Inflammatory macrophage treated with lipopolysaccharide for 1 hour (primary cell): Measurements from ENCODE around the gene CHMP6.
A peak's percentile ranks its signal among the peaks of the same experiment; 100 is the strongest.

Experiments
- DNase-seq, 2 donors: peaks; one replicate each; pipeline ENCODE4 v3.0.0-alpha.2; 2020 to 2022

CHMP6 gene

DNA sequence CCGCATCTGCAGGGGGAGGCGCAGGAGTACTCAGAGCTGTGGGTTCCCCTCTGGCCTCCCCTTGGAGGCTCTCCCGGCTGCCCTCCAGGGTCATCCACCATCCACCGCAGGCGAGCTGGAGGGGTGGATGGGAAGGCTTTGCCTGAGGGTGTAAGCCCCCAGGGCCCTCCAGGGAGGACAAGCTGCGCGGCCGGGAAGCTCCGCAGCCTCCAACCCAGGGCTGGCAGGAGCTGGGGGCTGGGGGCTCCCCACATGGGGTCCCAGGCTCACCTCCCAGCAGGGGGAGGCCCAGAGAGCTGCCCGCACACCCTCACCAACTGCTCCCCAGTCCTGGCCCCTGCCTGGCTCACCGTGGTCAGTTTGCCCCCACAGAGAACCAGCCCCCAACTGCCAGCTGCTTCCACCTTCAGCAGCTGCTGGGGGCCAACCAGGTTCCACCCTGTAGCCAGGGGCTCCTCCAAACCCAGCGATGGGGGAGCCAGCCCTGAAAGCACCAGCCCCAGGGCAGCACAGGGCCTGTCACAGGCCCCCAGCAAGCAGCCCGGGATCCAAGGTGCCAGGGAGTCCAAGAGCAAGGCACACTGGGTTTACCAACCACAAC lies 19.8 kb upstream of the CHMP6 start:
- no peak for DNase-seq

DNA sequence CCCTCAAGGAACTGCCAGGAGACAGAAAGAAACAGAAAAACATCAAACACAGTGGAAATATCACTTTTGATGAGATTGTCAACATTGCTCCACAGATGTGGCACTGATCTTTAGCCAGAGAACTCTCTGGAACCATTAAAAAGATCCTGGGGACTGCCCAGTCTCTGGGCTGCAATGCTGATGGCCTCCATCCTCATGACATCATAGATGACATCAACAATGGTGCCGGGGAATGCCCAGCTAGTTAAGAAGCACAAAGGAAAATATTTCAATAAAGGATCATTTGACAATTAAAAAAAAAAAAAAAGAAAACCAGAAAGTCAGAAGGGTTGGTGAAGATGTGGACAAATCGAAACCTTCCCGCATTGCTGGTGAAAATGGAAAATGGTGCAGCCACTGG lies 14.9 kb upstream of the CHMP6 start:
- DNase-seq = peak in 1 of 2 donors; percentile 14

DNA sequence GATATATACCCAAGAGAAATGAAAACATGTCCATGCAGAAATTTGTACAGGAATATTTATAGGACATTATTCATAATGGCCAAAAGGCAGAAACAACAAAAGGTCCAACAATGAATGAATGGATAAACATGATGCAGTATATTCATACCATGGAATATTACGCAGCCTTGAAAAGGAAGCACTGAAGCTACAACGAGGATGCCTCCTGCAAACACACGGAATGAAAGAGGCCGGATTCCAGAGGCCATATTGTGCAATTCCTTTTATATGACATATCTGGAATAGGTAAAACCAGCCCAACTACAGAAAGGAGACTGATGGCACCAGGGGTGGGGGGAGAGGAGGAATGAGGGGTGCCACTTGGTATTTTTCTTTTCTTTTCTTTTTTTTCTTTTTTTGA lies 14.5 kb upstream of the CHMP6 start:
- DNase-seq = no peak

DNA sequence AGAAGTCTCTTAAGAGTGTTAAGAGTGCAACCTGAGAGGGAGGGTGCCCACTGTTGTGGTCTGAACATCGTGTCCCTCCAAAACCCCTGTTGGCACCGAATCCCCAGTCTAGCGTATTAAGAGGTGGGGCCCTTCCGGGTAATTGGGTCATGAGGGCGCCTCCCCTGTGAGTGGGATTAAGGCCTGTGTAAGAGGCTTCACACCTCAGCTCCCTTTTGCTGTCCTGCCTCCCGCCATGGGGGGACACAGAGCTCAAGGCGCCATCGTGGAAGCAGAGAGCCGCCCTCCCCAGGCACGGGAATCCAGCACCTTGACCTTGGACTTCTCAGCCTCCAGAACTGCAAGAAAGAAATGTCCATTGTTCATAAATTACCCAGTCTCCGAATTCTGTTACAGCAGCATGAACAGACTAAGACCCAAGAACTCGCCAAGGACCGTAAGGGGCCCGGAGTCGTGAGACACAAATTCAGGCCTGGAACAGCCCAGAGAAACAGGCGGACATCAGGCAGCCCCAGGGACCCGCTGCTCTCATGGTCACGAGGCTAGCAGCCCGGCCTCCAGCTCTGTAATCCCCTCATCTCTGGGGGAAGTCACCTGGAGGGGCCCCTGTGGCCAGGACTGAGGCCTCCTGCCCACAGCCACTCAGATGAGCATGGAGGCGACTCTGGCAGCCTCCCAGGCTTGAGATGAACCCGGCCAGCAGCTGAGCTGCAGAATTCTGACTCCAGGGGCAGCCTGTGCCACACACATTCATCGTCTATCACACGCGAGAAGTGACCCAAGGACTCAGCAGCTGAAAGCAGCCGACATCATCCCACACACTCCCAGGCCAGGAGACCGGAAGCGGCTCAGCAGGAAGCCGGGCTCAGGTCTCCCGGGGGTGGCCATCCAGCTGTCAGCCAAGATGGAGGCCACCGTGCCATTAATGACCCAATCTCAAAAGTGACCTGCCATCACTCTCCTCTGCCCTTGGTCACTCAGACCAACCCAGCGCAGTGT lies 12.8 kb upstream of the CHMP6 start:
- DNase-seq = no peak

DNA sequence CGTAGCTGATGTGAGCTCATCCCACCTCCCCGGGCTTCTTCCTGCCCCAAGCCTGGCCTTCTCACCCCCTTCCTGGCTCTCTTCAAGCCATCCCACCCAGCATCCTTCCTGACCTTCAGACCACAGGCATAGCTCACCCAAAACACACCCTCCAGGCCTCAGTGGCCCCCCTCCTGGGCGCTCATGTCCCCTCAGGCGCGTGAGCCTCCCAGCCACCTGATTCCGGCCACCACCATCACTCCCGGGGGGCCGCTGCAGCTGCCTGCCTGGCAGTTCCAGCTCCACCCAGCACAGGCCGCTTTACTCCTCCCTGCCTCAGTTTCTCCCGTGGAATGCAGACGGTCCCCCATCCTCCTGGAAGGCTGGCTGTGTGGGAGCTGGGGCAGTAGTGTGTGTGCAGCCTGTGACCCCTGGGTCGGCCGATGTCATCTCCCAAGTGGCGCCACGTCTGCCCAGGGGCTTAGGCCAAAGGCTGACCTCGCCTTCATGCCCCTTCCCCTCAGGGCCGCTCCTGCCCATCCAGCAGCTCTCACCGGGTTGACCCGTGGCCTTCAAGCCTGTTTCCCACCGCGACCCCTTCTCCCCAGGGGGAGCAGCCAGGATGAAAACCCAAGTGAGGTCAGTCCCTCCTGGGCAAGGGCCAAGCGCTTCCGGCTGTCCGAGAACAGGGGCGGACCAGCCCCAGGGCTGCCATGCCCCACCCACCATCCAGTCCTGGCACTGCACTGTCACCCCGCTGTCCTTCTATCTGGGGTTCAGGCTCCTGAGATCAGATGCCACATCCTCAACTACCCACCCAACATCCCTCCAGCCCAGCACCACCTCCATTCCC lies 11.9 kb upstream of the CHMP6 start:
- no peak for DNase-seq

DNA sequence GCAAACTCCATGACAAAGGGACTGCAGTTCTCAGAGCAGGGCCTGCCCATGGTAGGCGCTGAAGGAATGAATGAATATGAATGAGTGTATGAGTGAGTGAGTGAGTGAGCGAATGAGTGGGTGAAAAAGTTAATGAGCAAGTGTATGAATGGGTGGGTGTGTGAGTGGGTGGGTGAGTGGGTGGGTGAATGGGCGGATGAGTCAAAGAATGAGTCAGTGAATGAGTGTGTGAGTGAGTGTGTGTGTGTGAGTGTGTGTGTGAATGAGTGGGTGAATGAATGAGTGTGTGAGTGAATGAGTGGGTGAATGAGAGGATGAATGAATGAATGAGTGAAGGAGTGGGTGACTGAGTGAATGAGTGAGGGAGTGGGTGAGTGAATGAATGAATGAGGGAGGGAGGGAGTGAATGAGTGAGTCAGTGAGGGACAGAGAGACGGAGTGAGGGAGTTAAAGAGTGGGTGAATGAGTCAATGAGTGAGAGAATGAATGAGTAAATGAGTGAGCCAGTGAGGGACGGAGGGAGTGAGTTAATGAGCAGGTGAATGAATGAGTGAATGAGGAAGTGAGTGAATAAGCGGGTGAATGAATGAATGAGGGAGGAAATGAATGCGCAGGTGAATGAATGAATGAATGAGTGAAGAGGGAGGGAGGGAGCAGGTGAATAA lies 11.1 kb upstream of the CHMP6 start:
- DNase-seq = no peak

DNA sequence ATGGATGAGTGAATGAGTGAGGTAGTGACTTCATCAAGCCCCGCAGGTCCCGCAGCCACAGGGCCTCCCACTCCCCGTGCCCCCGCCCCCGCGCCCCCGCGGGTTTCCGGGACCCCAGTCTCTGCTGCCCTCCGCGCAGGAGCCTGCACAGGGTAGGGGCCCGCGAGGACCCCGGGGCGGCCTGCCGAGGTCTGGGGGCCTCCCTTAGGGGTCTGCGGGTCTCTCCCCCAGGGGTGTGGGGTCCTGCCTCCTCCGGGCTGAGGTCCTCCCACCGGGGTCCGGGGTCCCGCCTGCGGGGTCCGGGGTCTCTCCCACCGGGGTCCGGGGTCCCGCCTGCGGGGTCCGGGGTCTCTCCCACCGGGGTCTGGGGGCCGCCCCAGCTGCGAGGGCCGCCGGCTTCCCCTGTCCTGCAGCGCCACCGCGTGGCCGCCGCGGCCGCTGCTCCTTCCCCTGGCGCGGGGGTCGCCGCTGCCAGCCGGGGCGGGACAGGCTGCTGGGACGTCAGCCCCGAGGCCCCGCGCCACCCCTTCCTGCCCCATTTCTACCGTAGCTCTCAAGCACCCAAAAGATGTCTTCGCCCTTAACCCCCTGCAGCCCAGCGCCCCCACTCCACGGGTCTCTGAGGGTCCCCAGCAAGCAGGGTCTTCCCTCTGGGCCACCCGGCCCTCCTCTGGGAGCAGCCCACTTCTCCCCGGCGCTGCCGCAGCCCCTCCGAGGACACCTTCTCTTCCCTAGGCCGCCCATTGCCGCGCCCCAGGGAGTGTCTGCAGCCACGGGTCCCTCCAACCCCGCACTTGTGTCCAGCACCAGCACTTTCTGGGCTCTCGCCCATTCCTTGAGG lies 10.4 kb upstream of the CHMP6 start:
- no peak for DNase-seq

DNA sequence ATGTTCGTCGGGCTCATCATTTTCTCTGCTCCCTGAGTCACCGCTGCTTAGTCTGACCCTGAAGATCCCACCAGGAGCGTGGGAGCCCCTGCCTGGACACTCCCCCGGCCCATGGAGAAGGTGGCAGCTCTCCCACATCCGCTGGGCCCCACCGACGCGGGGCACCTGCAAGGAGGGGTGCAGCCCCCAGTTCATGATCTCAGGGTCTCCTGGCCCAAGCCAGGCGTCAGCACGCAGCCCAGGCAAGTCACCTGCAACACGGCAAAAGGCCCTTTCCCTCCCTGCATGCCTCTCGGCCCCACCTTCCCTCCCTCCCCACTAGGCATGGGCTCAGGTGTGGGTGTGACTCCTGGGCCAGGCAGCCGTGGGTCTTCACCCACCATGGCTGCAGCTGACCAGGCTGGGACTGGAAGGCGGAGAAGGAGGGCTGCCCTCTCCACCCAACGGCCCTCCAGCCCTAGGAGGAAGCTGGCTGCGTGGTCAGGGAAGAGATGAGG lies 9.7 kb upstream of the CHMP6 start:
- no peak for DNase-seq

DNA sequence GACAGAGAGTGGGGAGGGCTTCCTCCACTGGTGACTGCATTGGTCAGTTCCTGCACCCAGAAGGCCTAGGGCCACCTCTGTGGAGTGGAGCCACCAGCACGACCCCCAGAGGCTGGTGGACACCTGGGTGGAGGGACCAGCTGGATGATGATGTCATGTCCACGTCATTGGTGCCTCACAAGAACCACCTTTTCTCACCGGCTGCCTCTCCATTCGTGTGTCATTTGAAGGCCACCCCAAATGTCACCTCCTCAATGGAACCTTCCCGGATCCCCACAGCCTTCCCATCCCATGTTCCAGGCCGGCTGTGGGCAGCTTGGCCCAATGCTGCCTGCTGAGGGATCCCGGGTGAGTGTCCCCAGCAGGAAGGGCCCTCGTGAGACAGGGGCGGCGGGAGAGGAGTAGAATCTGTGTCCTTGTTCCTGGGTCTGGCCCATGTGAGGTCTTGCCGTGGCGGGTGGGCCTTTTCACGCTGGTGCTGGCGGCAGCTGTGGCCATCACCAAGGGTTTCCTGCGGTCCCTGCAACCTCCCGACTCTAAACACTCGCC lies 9.1 kb upstream of the CHMP6 start:
- no peak for DNase-seq

DNA sequence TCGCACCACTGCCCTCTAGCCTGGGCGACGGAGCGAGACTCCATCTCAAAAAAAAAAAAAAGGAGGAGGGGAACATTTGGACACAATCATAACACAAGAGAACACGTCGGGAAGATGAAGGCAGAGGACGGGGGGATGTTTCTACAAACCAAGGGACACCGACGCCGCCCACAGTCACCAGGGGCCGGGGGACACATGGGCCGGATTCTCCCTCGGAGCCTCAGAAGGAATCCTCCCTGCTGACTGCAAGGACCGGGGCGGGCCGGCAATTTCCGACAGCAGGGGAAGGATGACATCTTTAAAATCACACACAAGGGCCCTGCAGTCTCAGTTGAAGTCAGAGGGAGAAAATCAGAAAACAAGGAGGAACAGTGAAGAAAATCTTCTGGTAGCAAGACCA lies 8.1 kb upstream of the CHMP6 start:
- no peak for DNase-seq

DNA sequence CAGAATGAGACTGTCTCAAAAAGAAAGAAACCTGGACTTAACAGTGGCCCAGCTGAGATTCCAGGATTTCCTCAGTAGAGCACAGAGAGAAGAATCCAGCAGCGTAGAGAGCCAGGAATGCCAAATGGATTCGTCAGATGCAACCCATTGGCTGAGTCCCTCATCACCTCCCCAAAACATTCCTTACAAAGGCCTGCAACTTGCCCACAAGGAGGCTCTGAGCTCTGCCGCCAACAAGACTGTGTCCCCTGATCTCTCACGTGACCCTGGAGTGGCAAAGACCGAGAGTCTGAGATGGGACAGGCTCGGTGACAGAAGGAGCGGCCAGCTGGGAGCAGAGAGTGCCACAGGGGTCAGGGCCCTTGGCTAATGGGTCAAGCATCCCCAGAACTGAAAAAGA lies 6.9 kb upstream of the CHMP6 start:
- DNase-seq = no peak

DNA sequence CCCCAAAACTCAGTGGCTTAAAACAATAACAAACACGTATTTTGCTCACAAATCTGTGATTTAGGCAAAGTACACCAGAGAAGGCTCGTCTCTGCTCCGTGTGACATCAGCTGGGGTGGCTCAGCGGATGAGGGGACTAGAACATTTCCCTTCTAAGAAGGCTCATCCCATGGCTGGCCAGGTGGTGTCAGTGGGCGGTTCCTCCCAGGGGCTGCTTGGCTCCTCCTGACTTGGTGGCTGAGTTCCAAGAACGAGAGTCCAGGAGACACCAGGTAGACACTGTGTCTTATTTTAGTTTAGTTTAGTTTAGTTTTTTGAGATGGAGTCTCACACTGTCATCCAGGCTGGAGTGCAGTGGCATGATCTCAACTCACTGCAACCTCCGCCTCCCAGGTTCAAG lies 5.6 kb upstream of the CHMP6 start:
- no peak for DNase-seq

DNA sequence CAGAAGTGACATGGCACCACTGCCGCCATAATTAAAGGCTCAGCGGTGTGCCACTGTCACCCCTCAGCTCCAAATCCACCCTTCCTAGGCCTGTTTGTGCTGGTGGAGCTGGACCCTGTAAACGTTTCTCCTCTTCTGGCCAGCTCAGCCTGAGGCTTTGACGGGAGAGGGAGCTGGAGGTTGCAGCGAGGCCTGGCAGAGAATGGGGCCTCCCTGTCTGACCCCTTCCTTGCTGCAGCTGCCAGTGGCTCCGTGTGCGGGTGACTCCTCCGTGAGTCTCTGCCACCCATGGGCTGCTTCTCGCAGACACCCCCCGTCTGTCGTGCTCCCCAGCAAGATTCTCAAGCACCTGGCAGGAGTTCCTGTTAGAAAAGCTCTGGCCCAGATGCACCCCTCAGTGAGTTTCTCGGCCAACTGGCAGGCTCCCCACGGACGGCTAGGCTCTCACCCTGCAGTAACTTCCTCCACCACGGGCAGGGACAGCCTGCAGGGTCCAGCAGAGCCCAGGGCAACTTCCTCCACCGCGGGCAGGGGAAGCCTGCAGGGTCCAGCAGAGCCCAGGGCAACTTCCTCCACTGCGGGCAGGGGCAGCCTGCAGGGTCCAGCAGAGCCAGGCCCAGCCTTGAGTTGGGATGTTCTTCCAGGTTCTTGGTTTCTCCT lies 4.7 kb upstream of the CHMP6 start:
- DNase-seq = peak; percentile 48 to 55

DNA sequence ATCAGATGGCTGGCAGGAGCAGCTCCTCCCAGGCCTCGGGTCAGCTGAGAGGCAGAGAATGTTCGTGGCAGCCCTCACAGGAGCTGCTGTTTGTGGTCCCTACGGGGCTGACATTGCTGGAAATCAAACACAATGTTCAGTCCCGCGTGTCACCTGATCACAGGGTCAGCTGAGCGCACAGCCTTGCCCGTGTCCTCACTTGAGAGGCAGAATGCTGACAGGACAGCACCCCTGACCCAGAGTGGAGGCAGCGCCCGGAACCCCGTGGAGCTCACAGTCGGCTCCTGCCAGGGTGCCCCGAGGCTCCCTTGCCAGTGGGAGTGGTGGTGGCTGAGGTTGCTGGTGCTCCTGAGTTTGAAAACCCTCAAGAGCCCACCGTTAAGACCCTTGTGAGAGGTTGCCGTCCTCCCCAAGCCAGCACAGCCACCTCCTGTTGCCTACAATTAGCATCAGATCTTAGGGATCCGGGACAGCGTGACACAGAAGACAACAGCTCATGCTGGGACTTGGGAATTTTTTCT lies 3.6 kb upstream of the CHMP6 start:
- no peak for DNase-seq

DNA sequence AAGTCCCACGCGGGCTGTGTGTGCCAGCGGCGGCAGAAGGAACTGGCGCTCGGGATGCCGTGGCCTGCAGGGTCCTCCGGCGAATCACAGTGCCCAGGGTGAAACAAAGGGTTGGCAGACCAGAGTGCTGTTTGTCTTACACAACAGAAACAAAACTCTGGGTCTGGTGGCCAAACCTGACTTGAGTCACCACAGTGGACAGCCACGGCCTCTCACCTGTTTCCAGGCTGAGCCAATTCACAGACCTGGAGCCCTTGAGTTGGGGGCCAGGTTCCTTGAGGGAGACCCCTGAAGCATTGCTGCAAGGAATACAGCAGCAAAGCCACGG lies 2.1 kb upstream of the CHMP6 start:
- DNase-seq = no peak

DNA sequence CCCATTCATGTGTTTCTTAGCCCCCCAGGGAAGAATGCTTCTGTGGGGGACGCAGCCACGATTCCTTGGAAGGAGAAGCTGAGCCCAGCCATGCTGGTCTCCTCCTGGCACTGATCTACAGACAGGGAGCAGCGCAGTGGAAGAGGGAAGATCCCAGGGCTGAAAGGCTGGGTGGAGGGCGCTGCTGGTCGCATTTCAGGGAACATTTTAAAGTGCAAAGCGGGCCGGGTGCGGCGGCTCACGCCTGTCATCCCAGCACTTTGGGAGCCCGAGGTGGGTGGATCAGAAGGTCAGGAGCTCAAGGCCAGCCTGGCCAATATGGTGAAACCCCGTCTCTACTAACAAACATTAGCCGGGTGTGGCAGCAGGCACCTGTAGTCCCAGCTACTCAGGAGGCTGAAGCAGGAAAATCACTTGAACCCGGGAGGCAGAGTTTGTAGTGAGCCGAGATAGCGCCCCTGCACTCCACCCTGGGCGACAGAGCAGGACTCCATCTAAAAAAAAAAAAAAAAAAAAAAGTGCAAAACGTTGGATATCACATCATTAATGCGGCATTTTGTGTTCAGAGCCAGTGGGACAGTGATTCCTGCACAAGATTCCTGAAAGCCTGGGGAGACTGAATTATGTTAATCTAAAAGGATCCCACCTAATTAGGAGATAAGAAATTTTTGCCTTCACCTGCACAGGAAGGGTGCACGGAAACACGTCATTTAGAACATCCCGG lies 558 bp upstream of the CHMP6 start:
- DNase-seq = no peak

DNA sequence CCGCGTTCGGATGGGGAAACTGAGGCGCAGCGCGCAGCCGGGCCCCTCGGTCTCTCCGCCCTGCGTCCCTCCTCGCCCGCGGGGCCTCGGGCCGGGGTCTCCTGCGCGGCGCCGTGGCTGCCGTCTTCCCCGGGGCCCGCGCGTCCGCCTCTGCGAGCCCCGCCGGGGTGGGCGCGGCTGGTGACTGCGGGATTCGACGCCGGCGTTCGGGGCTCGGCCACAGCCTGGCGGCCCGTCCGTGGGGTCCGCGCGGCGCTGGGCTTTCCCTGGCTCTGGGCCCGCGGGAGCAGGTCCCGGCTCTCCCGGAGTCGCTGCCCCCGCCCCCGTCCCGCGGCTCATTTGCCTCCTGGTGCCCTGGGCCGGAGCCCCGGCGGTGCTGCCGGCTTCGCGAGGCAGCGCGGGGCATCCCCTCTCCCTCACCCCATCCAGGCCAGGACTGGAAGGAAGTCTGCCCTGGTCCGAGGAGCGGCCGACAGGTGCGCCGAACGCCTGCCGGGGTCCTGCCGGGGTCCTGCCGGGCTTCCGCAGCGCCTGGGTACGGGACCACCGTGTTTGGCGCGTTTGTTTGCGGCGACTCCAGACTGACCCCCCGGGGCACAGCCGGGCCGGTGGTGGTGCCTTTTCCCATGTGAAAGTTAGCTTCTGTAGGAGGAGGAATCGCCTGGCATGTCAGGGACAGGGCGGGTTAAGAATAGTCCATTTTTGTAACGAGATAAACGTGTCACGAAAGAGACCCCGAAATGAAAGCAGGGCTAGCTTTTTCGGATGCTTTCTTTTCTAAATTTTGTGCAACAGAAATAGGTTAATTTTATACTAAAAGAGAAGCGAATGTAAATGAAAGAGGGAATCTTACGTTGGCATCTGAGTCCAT lies 671 bp downstream of the CHMP6 start:
- no peak for DNase-seq

DNA sequence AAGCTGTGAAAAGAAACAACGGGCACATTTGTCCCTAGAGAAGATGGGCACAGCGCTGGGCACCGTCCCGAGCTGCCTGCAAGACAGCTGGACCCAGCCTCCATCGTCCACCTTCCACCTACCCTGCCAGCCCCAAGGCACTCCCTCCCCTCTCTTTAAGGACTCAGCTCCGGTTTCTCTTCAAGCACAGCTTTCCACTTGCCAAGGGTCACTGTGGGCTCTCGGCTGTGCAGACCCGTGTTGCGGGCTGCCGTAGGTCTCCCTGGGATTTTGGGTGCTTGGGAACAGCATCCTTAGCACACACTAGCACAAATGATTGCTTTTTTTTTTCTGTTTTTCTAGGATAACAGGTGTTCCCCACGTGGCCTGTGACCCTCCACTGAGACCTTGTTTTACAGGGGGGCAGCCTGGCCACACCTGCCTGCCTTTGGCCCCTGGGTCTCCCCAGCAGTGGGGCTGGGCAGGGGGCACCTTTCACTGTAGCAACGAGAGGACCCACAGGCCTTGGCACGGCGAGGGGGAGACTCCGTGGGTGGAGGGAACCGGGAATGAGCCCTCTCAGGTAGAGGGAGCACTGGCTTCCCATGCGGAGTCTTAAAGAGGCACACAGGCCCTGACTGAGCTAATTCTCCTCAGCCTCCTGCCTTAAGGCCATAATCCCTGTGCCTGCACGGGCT lies 1.4 kb downstream of the CHMP6 start:
- no peak for DNase-seq
